ENCODE results near the gene DYSF.

Gene DYSF

DNA sequence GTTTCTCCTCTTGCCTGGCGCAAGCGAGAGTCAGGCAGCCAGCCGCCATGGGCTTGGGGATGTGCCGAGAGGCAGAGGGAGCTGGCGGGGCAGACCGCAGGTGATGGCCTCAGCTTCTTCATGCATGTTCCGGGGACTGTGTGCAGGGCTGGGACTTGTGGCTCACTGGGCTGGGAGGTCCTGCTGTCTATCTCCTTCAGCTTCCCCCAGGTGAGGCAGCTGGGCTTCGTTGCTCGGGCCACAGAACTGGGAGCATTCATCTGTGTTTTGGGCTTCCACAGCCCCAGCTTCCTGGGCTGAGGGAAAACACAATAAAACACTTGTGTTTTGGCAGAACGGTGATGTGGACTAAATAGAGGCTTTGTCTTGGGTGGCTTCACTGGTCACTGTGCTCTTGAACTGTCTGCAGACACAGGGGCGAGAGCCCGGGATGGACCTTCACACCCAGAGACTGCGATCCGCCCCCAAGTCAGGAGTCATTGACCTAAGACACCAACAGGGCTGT, 93.5 kb downstream of the DYSF start:
- in situ Hi-C loops (cut with HindIII; ENCODE audit: low sequenced_read_pairs) = no loop called here

GRCh38 chr2:71547616-71548285, 94.4 kb downstream of the DYSF start:
- in situ Hi-C loops (cut with HindIII; ENCODE audit: low sequenced_read_pairs) = no loop called here

- in situ Hi-C loops (cut with HindIII; ENCODE audit: low sequenced_read_pairs) = no loop called here
Measured at GRCh38 chr2:71548646-71549425, 95.5 kb downstream of the DYSF start.

GRCh38 chr2:71550801-71551630, 97.7 kb downstream of the DYSF start:
- in situ Hi-C loops (cut with HindIII; ENCODE audit: low sequenced_read_pairs) = no loop called here

- in situ Hi-C loops (cut with HindIII; ENCODE audit: low sequenced_read_pairs) = no loop called here
Measured at GRCh38 chr2:71551631-71551915, 98.2 kb downstream of the DYSF start.

DNA sequence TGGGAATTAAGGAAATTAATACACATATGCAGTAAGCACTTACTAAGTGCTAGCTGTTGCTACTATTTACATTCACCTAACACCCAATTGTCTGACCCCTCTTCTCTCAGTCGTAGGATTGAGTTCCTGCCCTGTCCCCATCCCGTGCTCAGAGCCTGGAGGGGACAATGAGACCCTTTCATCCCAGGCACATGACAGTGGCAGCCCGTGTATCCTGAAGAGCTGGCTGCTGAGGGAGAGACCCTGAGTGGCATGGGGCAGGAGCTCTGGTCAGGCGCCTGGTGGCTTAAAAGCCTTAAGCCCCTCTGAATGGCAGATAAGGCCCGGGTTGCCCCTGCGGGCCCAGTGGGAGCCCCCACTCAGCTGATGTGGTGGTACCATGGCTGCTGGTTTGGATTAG, 99.0 kb downstream of the DYSF start:
- in situ Hi-C loops (cut with HindIII; ENCODE audit: low sequenced_read_pairs) = no loop called here

DNA sequence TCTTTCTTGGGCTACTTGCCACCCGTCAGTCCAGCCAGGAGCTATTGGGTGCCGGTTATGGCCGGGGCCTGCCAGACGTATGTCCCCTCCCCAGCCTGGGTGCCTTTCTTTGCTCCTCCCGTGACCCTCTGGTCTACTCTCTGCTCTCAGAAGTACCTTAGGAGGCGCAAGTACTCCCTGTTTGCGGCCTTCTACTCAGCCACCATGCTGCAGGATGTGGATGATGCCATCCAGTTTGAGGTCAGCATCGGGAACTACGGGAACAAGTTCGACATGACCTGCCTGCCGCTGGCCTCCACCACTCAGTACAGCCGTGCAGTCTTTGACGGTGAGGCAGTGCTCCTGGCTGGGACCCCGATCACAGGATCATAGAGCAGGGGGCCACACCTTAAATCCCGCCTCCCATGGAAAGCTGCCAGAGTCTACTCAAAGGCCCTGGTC, 99.5 kb downstream of the DYSF start:
- in situ Hi-C loops (cut with HindIII; ENCODE audit: low sequenced_read_pairs) = no loop called here

DNA sequence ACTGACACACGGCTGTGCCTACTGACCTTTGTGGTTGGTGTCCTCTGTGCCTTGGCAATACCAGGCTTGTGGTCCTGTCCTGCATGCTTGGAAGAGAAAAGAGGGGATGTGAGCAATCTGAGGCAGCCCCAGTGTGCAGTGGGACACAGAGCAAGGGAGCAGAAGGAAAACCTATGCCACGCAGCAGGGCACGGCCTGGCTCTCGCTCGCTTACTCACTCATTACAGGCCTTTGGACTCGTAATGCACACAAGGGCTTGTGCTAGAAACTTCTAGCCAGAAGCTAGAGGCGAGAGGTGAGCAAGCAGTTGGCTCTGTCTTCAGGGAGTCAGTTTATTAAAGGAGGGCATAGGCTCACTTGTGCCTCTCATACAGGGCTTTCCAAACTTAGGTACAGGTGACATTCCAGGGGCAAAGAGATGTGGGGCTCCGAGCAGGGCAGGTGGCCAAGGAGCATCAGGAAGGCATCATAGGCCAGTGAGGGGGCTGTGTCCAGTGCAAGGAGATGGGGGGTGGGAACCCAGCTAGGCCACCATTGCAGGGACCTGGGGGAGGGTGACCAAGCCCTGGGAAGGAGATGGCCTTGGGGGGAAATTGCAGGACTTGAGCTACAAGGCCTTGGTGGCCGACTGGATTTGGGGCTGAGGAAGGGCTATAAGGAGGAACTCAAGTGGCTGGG, 100.8 kb downstream of the DYSF start:
- in situ Hi-C loops (cut with HindIII; ENCODE audit: low sequenced_read_pairs) = no loop called here

DNA sequence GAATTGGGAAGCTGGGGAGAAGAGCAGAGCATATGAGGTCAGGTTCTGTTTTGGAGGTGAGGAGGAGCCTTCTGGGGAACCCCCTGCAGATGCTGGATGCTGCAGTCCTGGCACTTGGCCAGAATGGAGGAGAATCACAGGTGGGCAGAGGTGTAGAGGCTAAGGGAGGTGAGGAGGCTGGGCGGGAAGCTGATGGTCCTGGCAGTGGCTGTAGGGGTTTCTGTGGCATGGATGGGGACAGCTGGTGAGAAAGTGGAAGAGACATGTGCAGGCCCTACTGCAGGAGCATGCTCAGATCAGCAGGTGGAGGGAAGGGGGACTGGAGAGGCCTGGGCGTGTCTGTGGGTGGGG, 101.3 kb downstream of the DYSF start:
- in situ Hi-C loops (cut with HindIII; ENCODE audit: low sequenced_read_pairs) = loop anchor here (5.0 kb wide), 1 partner anchor 53 kb away; no protein-coding TSS in a partner anchor

- in situ Hi-C loops (cut with HindIII; ENCODE audit: low sequenced_read_pairs) = loop anchor here (5.0 kb wide), 1 partner anchor 51 kb away; no protein-coding TSS in a partner anchor
Measured at GRCh38 chr2:71555798-71556454, 102.6 kb downstream of the DYSF start.

DNA sequence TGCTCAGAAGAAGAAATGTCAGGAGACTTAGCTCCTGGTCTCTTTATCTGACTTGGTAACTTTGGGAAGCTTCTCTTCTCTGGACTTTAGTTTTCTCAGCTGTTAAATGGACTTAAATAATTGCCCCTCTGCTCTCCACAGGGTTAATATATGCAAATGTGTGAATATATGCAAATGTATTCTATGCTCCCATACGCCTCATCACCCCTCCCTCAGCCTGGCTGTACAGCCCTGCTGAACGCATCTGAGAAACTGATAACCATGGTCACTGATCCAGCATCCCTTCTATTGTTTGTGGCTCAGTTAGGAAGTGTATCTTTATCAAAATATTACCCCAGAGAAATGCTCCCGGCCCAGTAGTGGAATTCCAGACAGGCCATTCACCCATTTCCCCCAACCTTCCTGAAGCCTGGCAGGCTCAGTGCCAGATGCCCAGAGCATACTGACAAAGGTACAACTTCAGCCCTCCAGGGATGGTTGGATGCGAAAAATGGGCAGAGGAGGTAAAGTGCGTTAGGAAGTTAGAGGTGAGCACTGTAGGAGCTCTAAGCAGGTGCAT, 103.4 kb downstream of the DYSF start:
- in situ Hi-C loops (cut with HindIII; ENCODE audit: low sequenced_read_pairs) = loop anchor here (5.0 kb wide), 1 partner anchor 51 kb away; no protein-coding TSS in a partner anchor

- in situ Hi-C loops (cut with HindIII; ENCODE audit: low sequenced_read_pairs) = loop anchor here (5.0 kb wide), 1 partner anchor 50 kb away; no protein-coding TSS in a partner anchor
Measured at GRCh38 chr2:71557321-71557720, 104.0 kb downstream of the DYSF start.

- in situ Hi-C loops (cut with HindIII; ENCODE audit: low sequenced_read_pairs) = loop anchor here (5.0 kb wide), 1 partner anchor 49 kb away; no protein-coding TSS in a partner anchor
Measured at GRCh38 chr2:71558300-71559051, 105.1 kb downstream of the DYSF start.

GRCh38 chr2:71559080-71559827, 105.9 kb downstream of the DYSF start:
- in situ Hi-C loops (cut with HindIII; ENCODE audit: low sequenced_read_pairs) = loop anchor here (5.0 kb wide), 1 partner anchor 48 kb away; no protein-coding TSS in a partner anchor

GRCh38 chr2:71559828-71560637, 106.7 kb downstream of the DYSF start:
- in situ Hi-C loops (cut with HindIII; ENCODE audit: low sequenced_read_pairs) = loop anchor here (5.0 kb wide), 1 partner anchor 47 kb away; no protein-coding TSS in a partner anchor

DNA sequence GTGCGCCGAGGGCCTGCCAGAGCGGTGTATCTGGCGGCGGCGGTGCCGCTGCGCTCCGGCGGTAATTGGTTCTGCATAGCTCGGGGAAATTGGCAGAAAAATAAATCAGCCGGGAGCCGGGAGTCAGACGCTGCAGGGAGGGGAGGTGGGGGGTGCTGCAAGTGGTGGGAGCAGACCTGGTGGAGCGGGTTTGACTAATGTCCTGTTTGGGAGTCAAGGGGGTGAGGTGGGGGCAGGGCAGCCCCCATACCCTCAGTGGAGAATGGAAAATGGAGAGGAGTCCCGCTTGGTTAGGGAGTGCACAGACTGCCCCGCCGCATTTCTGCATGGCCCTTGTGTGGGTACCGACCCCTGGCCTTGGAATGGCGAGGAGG, 107.3 kb downstream of the DYSF start:
- in situ Hi-C loops (cut with HindIII; ENCODE audit: low sequenced_read_pairs) = no loop called here

- in situ Hi-C loops (cut with HindIII; ENCODE audit: low sequenced_read_pairs) = no loop called here
Measured at GRCh38 chr2:71561441-71562267, 108.3 kb downstream of the DYSF start.

Data from endothelial cell of hepatic sinusoid (primary cell).